HCT116 (cell line): ENCODE data around the gene OTOP1. TPM values are rescaled to one million over a fixed set of nuclear protein-coding genes. Genes with fewer than 3 reads are reported as not detected.

Experiments
- ATAC-seq: fragments of 200-7000 bp; cut with Tn5 transposase; 2 replicates; pipeline ENCODE4 v1.9.1; 2020; ENCODE audit warnings: mild to moderate bottlenecking, moderate library complexity
- BruUV-seq: library from RNA; stranded (reverse); fragments of 400-500 nt; replicated peaks from 2 replicates; lab custom pipeline; 2021; lab: Mats Ljungman, UMichigan
- CTCF ChIA-PET: fragments of 300-600 bp; sonication (Branson Sonifier 250); formaldehyde crosslinking; loops from one replicate; lab custom pipeline; 2021; ENCODE audit warnings: antibody characterized with exemption; lab: Charles Lee
- POLR2A ChIA-PET: fragments of 300-600, 350-600 bp; sonication (Branson Sonifier 250); formaldehyde crosslinking; loops from one replicate; lab custom pipeline; 2021; ENCODE audit warnings: antibody characterized with exemption; lab: Charles Lee
- RAD21 ChIA-PET, 2 experiments: fragments of 300-600 bp; sonication (Branson Sonifier 250); formaldehyde crosslinking; loops; one replicate each; lab custom pipeline; 2023; ENCODE audit warnings: low total read pairs in 2 of 2; ENCODE audit not compliant: uncharacterized antibody in 2 of 2, unreplicated experiment in 2 of 2, low non-redundant PET in 1 of 2; lab: Charles Lee
- DNase-seq: peaks from one replicate; pipeline ENCODE4 v3.0.0-alpha.2; 2010; ENCODE audit warnings: low read depth, low spot score
- H2AFZ ChIP-seq: fragments of 200-600 bp; shearing (Covaris generic), sonication (generic); 2 replicates; pipeline ENCODE4 v1.6.1; 2017; ENCODE audit warnings: low read depth, mixed run types, mixed read lengths, antibody characterized with exemption, low read length; ENCODE audit not compliant: poor library complexity, severe bottlenecking
- H3K27ac ChIP-seq: 2 replicates; pipeline ENCODE4 v1.5.1; 2012; ENCODE audit warnings: low read depth, low read length
- H3K27me3 ChIP-seq: fragments of 200-600 bp; sonication (generic); 2 replicates; pipeline ENCODE4 v1.6.1; 2016; ENCODE audit warnings: mixed run types, low read length, mixed read lengths; ENCODE audit not compliant: insufficient read depth
- H3K36me3 ChIP-seq, 2 experiments: fragments of 200-500 bp in 1 of 2; fragments of 200-600 bp in 1 of 2; sonication (Bioruptor generic) in 1 of 2; sonication (generic) in 1 of 2; 2 replicates each; pipeline versions ENCODE4 v1.5.1 to v1.6.1; 2014 to 2016; ENCODE audit warnings: low read length in 2 of 2, inconsistent platforms in 1 of 2, mixed read lengths in 1 of 2, mixed run types in 1 of 2; ENCODE audit not compliant: insufficient read depth in 2 of 2, control insufficient read depth in 1 of 2
- H3K4me1 ChIP-seq, 2 experiments: fragments of 200-600 bp in 1 of 2; sonication (generic) in 1 of 2; 2 replicates each; pipeline versions ENCODE4 v1.5.1 to v1.6.1; 2012 to 2017; ENCODE audit warnings: low read length in 2 of 2, inconsistent platforms in 1 of 2, mild to moderate bottlenecking in 1 of 2, mixed read lengths in 1 of 2, mixed run types in 1 of 2, moderate library complexity in 1 of 2; ENCODE audit not compliant: insufficient read depth in 2 of 2, control insufficient read depth in 1 of 2
- H3K4me2 ChIP-seq: fragments of 200-600 bp; sonication (generic); 2 replicates; pipeline ENCODE4 v1.6.1; 2017; ENCODE audit warnings: mixed run types, low read length, mixed read lengths
- H3K4me3 ChIP-seq, 2 experiments: fragments of 200-600 bp in 1 of 2; sonication (generic) in 1 of 2; replicated peaks in 1 of 2; 2 replicates each; pipeline ENCODE4 v1.5.1; 2011 to 2016; ENCODE audit warnings: low read length in 2 of 2, control low read depth in 1 of 2, low read depth in 1 of 2, mild to moderate bottlenecking in 1 of 2, mixed read lengths in 1 of 2, mixed run types in 1 of 2
- H3K79me2 ChIP-seq: fragments of 200-600 bp; sonication (generic); 2 replicates; pipeline ENCODE4 v1.6.1; 2017; ENCODE audit warnings: mild to moderate bottlenecking, mixed run types, low read length, moderate library complexity, mixed read lengths; ENCODE audit not compliant: insufficient read depth
- H3K9ac ChIP-seq: fragments of 200-600 bp; sonication (generic); 2 replicates; pipeline ENCODE4 v1.6.1; 2016; ENCODE audit warnings: low read length, mixed read lengths
- H3K9me2 ChIP-seq: fragments of 200-600 bp; sonication (generic), shearing (Covaris generic); 2 replicates; pipeline ENCODE4 v1.6.1; 2017; ENCODE audit warnings: mixed run types, mild to moderate bottlenecking, moderate library complexity; ENCODE audit not compliant: insufficient read depth
- H3K9me3 ChIP-seq, 2 experiments: fragments of 200-500 bp in 1 of 2; fragments of 200-600 bp in 1 of 2; sonication (Bioruptor generic) in 1 of 2; sonication (generic) in 1 of 2; 2 replicates each; pipeline ENCODE4 v1.6.1; 2014 to 2017; ENCODE audit warnings: low read length in 2 of 2, mixed read lengths in 2 of 2, inconsistent platforms in 1 of 2, low read depth in 1 of 2, mild to moderate bottlenecking in 1 of 2, mixed run types in 1 of 2, moderate library complexity in 1 of 2; ENCODE audit not compliant: control insufficient read depth in 1 of 2, insufficient read depth in 1 of 2
- H4K20me1 ChIP-seq: fragments of 200-600 bp; sonication (generic), shearing (Covaris generic); 2 replicates; pipeline ENCODE4 v1.6.1; 2017; ENCODE audit warnings: mixed run types, mild to moderate bottlenecking, moderate library complexity; ENCODE audit not compliant: insufficient read depth
- CEBPB ChIP-seq: IDR thresholded peaks from 2 replicates; pipeline ENCODE4 v1.6.1; 2012; ENCODE audit warnings: low read depth
- EGR1 ChIP-seq: IDR thresholded peaks from 2 replicates; pipeline ENCODE4 v1.6.1; 2012; ENCODE audit warnings: low read depth
- ELF1 ChIP-seq: IDR thresholded peaks from 2 replicates; pipeline ENCODE4 v1.6.1; 2012; ENCODE audit warnings: low read depth, borderline replicate concordance
- EZH2 ChIP-seq: fragments of 200-600 bp; sonication (generic); IDR thresholded peaks from 2 replicates; pipeline ENCODE4 v1.6.1; 2017; ENCODE audit warnings: antibody characterized with exemption, mixed run types
- EZH2phosphoT487 ChIP-seq: fragments of 200-600 bp; IDR thresholded peaks from 2 replicates; pipeline ENCODE4 v1.6.1; 2018; ENCODE audit warnings: antibody characterized with exemption, borderline replicate concordance
- POLR2A ChIP-seq: IDR thresholded peaks from 2 replicates; pipeline ENCODE4 v1.7.0; 2011; ENCODE audit warnings: borderline replicate concordance; ENCODE audit not compliant: insufficient read depth, insufficient read length; ENCODE audit errors: extremely low read depth
- POLR2AphosphoS5 ChIP-seq: IDR thresholded peaks from 2 replicates; pipeline ENCODE4 v1.6.1; 2011; ENCODE audit warnings: mild to moderate bottlenecking, low read depth, low read length, moderate library complexity
- SP1 ChIP-seq: IDR thresholded peaks from 2 replicates; pipeline ENCODE4 v1.6.1; 2012; ENCODE audit warnings: low read depth
- SRF ChIP-seq: IDR thresholded peaks from 2 replicates; pipeline ENCODE4 v1.6.1; 2012; ENCODE audit warnings: low read depth
- TCF7L2 ChIP-seq: IDR thresholded peaks from 2 replicates; pipeline ENCODE4 v1.7.0; 2011; ENCODE audit warnings: borderline replicate concordance, inconsistent platforms; ENCODE audit not compliant: insufficient read depth, insufficient read length; ENCODE audit errors: extremely low read depth
- ZBTB33 ChIP-seq: IDR thresholded peaks from 2 replicates; pipeline ENCODE4 v1.6.1; 2011; ENCODE audit warnings: mild to moderate bottlenecking, low read length, moderate library complexity; ENCODE audit not compliant: insufficient replicate concordance; ENCODE audit errors: extremely low read depth
- ZFX ChIP-seq: fragments of 450-650 bp; IDR thresholded peaks from 2 replicates; pipeline ENCODE4 v1.6.1; 2017
- ZNF274 ChIP-seq: fragments of 200-500 bp; sonication (Bioruptor generic); IDR thresholded peaks from 2 replicates; pipeline ENCODE4 v1.6.1; 2014; ENCODE audit warnings: mild to moderate bottlenecking, low read depth, low read length, inconsistent platforms
- intact Hi-C: fragments of 100-400 bp; cut with micrococcal nuclease; formaldehyde crosslinking; loops from 2 replicates; pipeline ENCODE4 v1.10.0; 2022
- total RNA-seq: library from RNA; stranded (reverse); gene quantifications from one replicate; pipeline ENCODE4 v1.2.1, GENCODE V29; 2021; ENCODE audit not compliant: unreplicated experiment

Gene OTOP1
- total RNA-seq, 1 experiment from 2014 or later, result not detected

GRCh38 chr4:4254666-4255065 lies 27.9 kb upstream of the OTOP1 start:
- Histone ChIP-seq H3K9me3 (no peaks in the 10 kb centered on the region), H3K4me1 (peaks cover 0 to 4% of the 10 kb centered on the region in 2 experiments; a peak in 1 of 4 replicates), H3K9me2 (no peaks in the 10 kb centered on the region)
- ChIA-PET POLR2A (no interaction called here), CTCF (no interaction called here)
- no peak for TF ChIP-seq EZH2phosphoT487
- TF ChIP-seq ZNF274, result no peak
- no peak for TF ChIP-seq ZFX
- no peak for TF ChIP-seq POLR2AphosphoS5
- no peak for TF ChIP-seq EGR1
- no peak for TF ChIP-seq CEBPB
- no peak for TF ChIP-seq EZH2
- TF ChIP-seq SRF, result no peak
- no peak for TF ChIP-seq SP1
- TF ChIP-seq ELF1, result no peak
- TF ChIP-seq ZBTB33, result no peak
- no peak for TF ChIP-seq POLR2A
- TF ChIP-seq TCF7L2, result no peak
- TF ChIP-seq, all 23 proteins: peak for 0
- no peak overlapping the region for H3K4me3 ChIP-seq
- H4K20me1 ChIP-seq, result no peaks in the 10 kb centered on the region
- H3K9ac ChIP-seq, result no peak overlapping the region
- H3K4me2 ChIP-seq, result no peak overlapping the region
- H3K79me2 ChIP-seq, result no peaks in the 10 kb centered on the region
- BruUV-seq, result no TSS peak
- no peak for ATAC-seq
- H3K27me3 ChIP-seq, result no peaks in the 10 kb centered on the region
- no peak overlapping the region for H2AFZ ChIP-seq
- no peaks in the 10 kb centered on the region for H3K36me3 ChIP-seq
- no peak overlapping the region for H3K27ac ChIP-seq
- intact Hi-C loops, result loop anchor here (10.0 kb wide), 1 partner anchor 1560 kb away; no protein-coding TSS in a partner anchor
- RAD21 ChIA-PET, result no interaction called here
- no peak for DNase-seq
